K562 (cell line): ENCODE data around the gene KRT85. TPM values are rescaled to one million over a fixed set of nuclear protein-coding genes. Genes with fewer than 3 reads are reported as not detected.

Experiments used
- ATAC-seq: fragments of 200-7000 bp; cut with Tn5 transposase; 3 replicates; pipeline ENCODE4 v1.9.1; 2020; ENCODE audit warnings: moderate library complexity
- BruUV-seq: library from RNA; stranded (reverse); fragments of 400-500 nt; replicated peaks from 2 replicates; lab custom pipeline; 2021; lab: Mats Ljungman, UMichigan
- CTCF ChIA-PET: fragments of 300-600 bp; formaldehyde crosslinking; extraction: SDS; loops from one replicate; lab custom pipeline; 2021; ENCODE audit warnings: low intra/inter-chr PET ratio; lab: Yijun Ruan, JAX
- POLR2A ChIA-PET: fragments of 300-600, 350-650 bp; sonication (Branson Sonifier 250); formaldehyde crosslinking; extraction: SDS; loops from one replicate; lab custom pipeline; 2021; ENCODE audit warnings: antibody characterized with exemption, inconsistent platforms; lab: Yijun Ruan, JAX
- DNase-seq, 4 experiments: peaks; one replicate each; pipeline versions ENCODE4 v3.0.0 to v3.0.0-alpha.2; 2011 to 2018; ENCODE audit warnings: low spot score in 3 of 4, mixed read lengths in 3 of 4; ENCODE audit errors: extremely low read depth in 1 of 4
- FAIRE-seq: peaks from 2 replicates; lab custom pipeline; 2011; peaks lifted over from hg19 to GRCh38; lab: Jason Lieb, UNC
- H2AFZ ChIP-seq: 2 replicates; pipeline ENCODE4 v1.6.0; 2011; ENCODE audit warnings: low read depth, low read length, control low read depth, inconsistent platforms
- H3K27ac ChIP-seq: fragments of 200-600 bp; 3 replicates; pipeline ENCODE4 v1.8.0; 2011; ENCODE audit warnings: low read depth, mild to moderate bottlenecking, control low read depth, inconsistent platforms, low read length, moderate library complexity, mixed read lengths; ENCODE audit errors: extremely low read depth
- H3K27me3 ChIP-seq, 2 experiments: fragments of 300-600 bp in 1 of 2; 2 replicates in 1 of 2; 3 replicates in 1 of 2; pipeline versions ENCODE4 v1.6.0 to v1.8.0; 2011; ENCODE audit warnings: inconsistent platforms in 2 of 2, low read length in 2 of 2, mild to moderate bottlenecking in 1 of 2, mixed read lengths in 1 of 2, moderate library complexity in 1 of 2; ENCODE audit not compliant: control insufficient read depth in 2 of 2, insufficient read depth in 2 of 2
- H3K36me3 ChIP-seq: fragments of 300-600 bp; 3 replicates; pipeline ENCODE4 v1.8.0; 2011; ENCODE audit warnings: mild to moderate bottlenecking, low read length, inconsistent platforms; ENCODE audit not compliant: control insufficient read depth, insufficient read depth
- H3K4me1 ChIP-seq, 2 experiments: fragments of 200-600 bp in 1 of 2; replicated peaks in 1 of 2; 2 replicates in 1 of 2; 3 replicates in 1 of 2; pipeline versions ENCODE4 v1.5.1 to v1.8.0; 2011; ENCODE audit warnings: inconsistent platforms in 2 of 2, low read length in 2 of 2, mild to moderate bottlenecking in 1 of 2, mixed read lengths in 1 of 2, moderate library complexity in 1 of 2; ENCODE audit not compliant: control insufficient read depth in 2 of 2, insufficient read depth in 2 of 2
- H3K4me2 ChIP-seq: 2 replicates; pipeline ENCODE4 v1.6.1; 2011; ENCODE audit warnings: low read length, control low read depth, inconsistent platforms, mixed read lengths; ENCODE audit not compliant: insufficient read depth
- H3K4me3 ChIP-seq: fragments of 200-600 bp; sonication (generic), shearing (Covaris generic); 2 replicates; pipeline ENCODE4 v1.5.1; 2016; ENCODE audit warnings: control low read depth, inconsistent platforms
- H3K79me2 ChIP-seq: fragments of 200-600 bp; 3 replicates; pipeline ENCODE4 v1.8.0; 2011; ENCODE audit warnings: low read length, inconsistent platforms; ENCODE audit not compliant: control insufficient read depth, insufficient read depth
- H3K9ac ChIP-seq, 2 experiments: 2 replicates each; pipeline versions ENCODE4 v1.6.0 to v1.6.1; 2011; ENCODE audit warnings: low read depth in 2 of 2, low read length in 2 of 2, control low read depth in 1 of 2, inconsistent platforms in 1 of 2, mild to moderate bottlenecking in 1 of 2, mixed read lengths in 1 of 2; ENCODE audit not compliant: insufficient read depth in 1 of 2
- H3K9me1 ChIP-seq: one replicate; pipeline ENCODE4 v1.6.0; 2011; ENCODE audit warnings: inconsistent platforms, mild to moderate bottlenecking, low read length, moderate library complexity; ENCODE audit not compliant: control insufficient read depth, insufficient read depth
- H3K9me3 ChIP-seq: replicated peaks from 2 replicates; pipeline ENCODE4 v1.5.1; 2011; ENCODE audit warnings: low read depth, low read length, inconsistent platforms; ENCODE audit not compliant: control insufficient read depth, insufficient read depth
- H4K20me1 ChIP-seq: replicated peaks from 2 replicates; pipeline ENCODE4 v1.6.1; 2011; ENCODE audit warnings: low read length, inconsistent platforms, mixed read lengths; ENCODE audit not compliant: control insufficient read depth, insufficient read depth
- CCAR2 ChIP-seq: fragments of 200-400 bp; formaldehyde crosslinking; IDR thresholded peaks from 2 replicates; pipeline ENCODE4 v1.6.1; 2017; ENCODE audit warnings: mild to moderate bottlenecking, low read depth, low read length
- E2F6 ChIP-seq, 2 experiments: IDR thresholded peaks; 2 replicates each; pipeline ENCODE4 v1.6.1; 2011; ENCODE audit warnings: borderline replicate concordance in 1 of 2, control low read depth in 1 of 2, low read depth in 1 of 2, low read length in 1 of 2, mild to moderate bottlenecking in 1 of 2, mixed read lengths in 1 of 2, moderate library complexity in 1 of 2; ENCODE audit not compliant: insufficient read depth in 1 of 2, insufficient read length in 1 of 2, poor library complexity in 1 of 2, severe bottlenecking in 1 of 2; ENCODE audit errors: extremely low read depth in 1 of 2
- MAFK ChIP-seq: IDR thresholded peaks from 2 replicates; pipeline ENCODE4 v1.6.1; 2011; ENCODE audit warnings: low read length, improper control_type of control experiment
- NCOA6 ChIP-seq: fragments of 450-650 bp; IDR thresholded peaks from 2 replicates; pipeline ENCODE4 v1.6.1; 2017; ENCODE audit warnings: mild to moderate bottlenecking
- ZBTB12 ChIP-seq: fragments of 250-450 bp; sonication (Bioruptor Pico); IDR thresholded peaks from 2 replicates; pipeline ENCODE4 v1.4.0; 2020
- ZNF551 ChIP-seq: fragments of 250-450 bp; sonication (Bioruptor Pico); IDR thresholded peaks from 2 replicates; pipeline ENCODE4 v1.5.0; 2021; ENCODE audit warnings: mild to moderate bottlenecking, moderate library complexity
- WGBS: fragments of 100-300 bp; shearing (Covaris generic); methylation state at CpG from one replicate; pipeline ENCODE4 v1.1.6; 2016; ENCODE audit warnings: low coverage, mixed read lengths; ENCODE audit not compliant: insufficient coverage; ENCODE audit errors: missing lambda C conversion rate; 5-methylcytosine and 5-hydroxymethylcytosine counted together
- in situ Hi-C: fragments of 300-500 bp; cut with MboI; formaldehyde crosslinking; loops from 4 replicates; pipeline ENCODE4 v1.15.0; 2018; ENCODE audit warnings: inconsistent platforms, mixed read lengths
- intact Hi-C: fragments of 100-400 bp; cut with micrococcal nuclease; formaldehyde crosslinking; loops from 2 replicates; pipeline ENCODE4 v1.14.2; 2022
- polyA plus RNA-seq, 8 experiments: library from polyadenylated mRNA; depleted of rRNA in 4 of 8; stranded (reverse) in 5 of 8; unstranded in 3 of 8; fragments of >200 nt; fragmentation: Nextera tagmentation in 2 of 8; fragmentation: Illumina TruSeq in 1 of 8; extraction: Ambion mirVana in 2 of 8; extraction: Trizol in 1 of 8; gene quantifications; 2 replicates each; pipeline versions ENCODE4 v1.2.1 to v1.2.3, GENCODE V29; 2011 to 2014; ENCODE audit warnings: inconsistent platforms in 1 of 8, missing spikeins in 1 of 8
- total RNA-seq, 7 experiments: library from RNA; depleted of rRNA in 6 of 7; stranded (reverse); fragments of >200 nt in 6 of 7; fragmentation: Illumina TruSeq in 2 of 7; extraction: Trizol in 2 of 7; gene quantifications; 2 replicates each; pipeline versions ENCODE4 v1.2.1 to v1.2.3, GENCODE V29; 2011 to 2021; ENCODE audit warnings: low replicate concordance in 1 of 7

KRT85 gene
- total and polyA plus RNA-seq, 9 of the 15 experiments (the other 6 are each of a cell fraction or from before 2014, with no cell fraction given): not detected

GRCh38 chr12:52347551-52348510 lies 19.4 kb downstream of the KRT85 start:
- no peak overlapping the region for H3K9ac ChIP-seq
- DNase-seq (no peak), ATAC-seq (no peak), FAIRE-seq (no peak)
- WGBS: 1% methylated on average over 16 of the region's 16 CpGs
- no peaks in the 10 kb centered on the region for H3K4me1 ChIP-seq
- intact Hi-C loops: no loop called here
- TF ChIP-seq ZBTB12 (CRISPR knock-in tag) (no peak), CCAR2 (no peak), MAFK (no peak), E2F6 (IDR thresholded peaks at IDR 0.05; ENCODE audit: borderline replicate concordance in 1 of 2, extremely low read depth in 1 of 2, insufficient read depth in 1 of 2, insufficient read length in 1 of 2, low read depth in 1 of 2, low read length in 1 of 2, poor library complexity in 1 of 2, severe bottlenecking in 1 of 2) (no peak), NCOA6 (no peak), ZNF551 (CRISPR knock-in tag) (no peak)
- H3K9me1 ChIP-seq: peaks cover 3% of the 10 kb centered on the region
- CTCF ChIA-PET: no interaction called here
- H3K36me3 ChIP-seq: no peaks in the 10 kb centered on the region
- no peak overlapping the region for H2AFZ ChIP-seq
- H3K79me2 ChIP-seq: no peaks in the 10 kb centered on the region
- no peaks in the 10 kb centered on the region for H3K9me3 ChIP-seq
- H3K27ac ChIP-seq: no peak overlapping the region
- H4K20me1 ChIP-seq: no peaks in the 10 kb centered on the region; the same call in 1 of the 2 replicates
- in situ Hi-C loops: no loop called here
- H3K4me3 ChIP-seq: no peak overlapping the region
- peaks cover 14 to 50% of the 10 kb centered on the region in 2 experiments; a peak in 3 of 5 replicates for H3K27me3 ChIP-seq
- POLR2A ChIA-PET: interaction anchor here (1.1 kb wide), 1 partner anchor 522 kb away, joined by 3 read pairs; no protein-coding TSS in a partner anchor
- no peak overlapping the region for H3K4me2 ChIP-seq
- no TSS peak for BruUV-seq
